H1 (cell line): Measurements from ENCODE around the gene NDUFS3. TPM values are rescaled to one million over a fixed set of nuclear protein-coding genes. Genes with fewer than 3 reads are reported as not detected.

Experiments used
- CTCF ChIA-PET: fragments of 300-600 bp; sonication (Branson Sonifier 250); formaldehyde crosslinking; loops from one replicate; lab custom pipeline; 2021; ENCODE audit not compliant: partially characterized antibody; lab: Charles Lee
- POLR2A ChIA-PET: fragments of 300-600 bp; sonication (Branson Sonifier 250); formaldehyde crosslinking; loops from one replicate; lab custom pipeline; 2021; ENCODE audit warnings: inconsistent platforms; ENCODE audit not compliant: partially characterized antibody; lab: Charles Lee
- DNase-seq, 2 experiments: peaks; one replicate each; pipeline versions ENCODE4 v3.0.0 to v3.0.0-alpha.2; 2010 to 2022; ENCODE audit warnings: low spot score in 2 of 2, low read depth in 1 of 2, mixed read lengths in 1 of 2
- FAIRE-seq: peaks from 2 replicates; lab custom pipeline; 2011; peaks lifted over from hg19 to GRCh38; lab: Jason Lieb, UNC
- H2AFZ ChIP-seq: 2 replicates; pipeline ENCODE4 v1.8.1; 2012; ENCODE audit warnings: low read length, inconsistent platforms
- H2AK5ac ChIP-seq: 2 replicates; pipeline ENCODE4 v1.6.1; 2013; ENCODE audit warnings: low read depth, low read length
- H2BK120ac ChIP-seq: replicated peaks from 2 replicates; pipeline ENCODE3; 2013; ENCODE audit warnings: low read depth, low read length, inconsistent platforms
- H2BK12ac ChIP-seq: 2 replicates; pipeline ENCODE4 v1.6.1; 2013; ENCODE audit warnings: low read depth, low read length
- H2BK15ac ChIP-seq: 2 replicates; pipeline ENCODE4 v1.6.1; 2013; ENCODE audit warnings: low read length
- H2BK20ac ChIP-seq: 2 replicates; pipeline ENCODE4 v1.6.1; 2013; ENCODE audit warnings: low read length
- H2BK5ac ChIP-seq: 2 replicates; pipeline ENCODE4 v1.6.1; 2013; ENCODE audit warnings: low read depth, low read length
- H3K14ac ChIP-seq: 2 replicates; pipeline ENCODE4 v1.6.1; 2013; ENCODE audit warnings: inconsistent platforms; ENCODE audit not compliant: insufficient read length
- H3K18ac ChIP-seq: 2 replicates; pipeline ENCODE4 v1.6.1; 2013; ENCODE audit warnings: low read length; ENCODE audit errors: extremely low read depth
- H3K23ac ChIP-seq: 2 replicates; pipeline ENCODE4 v1.6.1; 2013; ENCODE audit warnings: inconsistent platforms; ENCODE audit not compliant: insufficient read length
- H3K23me2 ChIP-seq: 2 replicates; pipeline ENCODE4 v1.6.1; 2013; ENCODE audit warnings: low read depth, low read length
- H3K27ac ChIP-seq: 2 replicates; pipeline ENCODE4 v1.6.1; 2011; ENCODE audit warnings: low read depth, low read length, inconsistent platforms
- H3K27me3 ChIP-seq, 4 experiments: replicated peaks in 1 of 4; 1 replicate in 1 of 4; 2 replicates in 3 of 4; pipeline versions ENCODE4 v1.6.1 to v1.8.1; 2011 to 2013; ENCODE audit warnings: low read length in 3 of 4, mild to moderate bottlenecking in 3 of 4, inconsistent platforms in 2 of 4, mixed read lengths in 2 of 4, moderate library complexity in 1 of 4; ENCODE audit not compliant: control insufficient read depth in 3 of 4, insufficient read depth in 3 of 4; ENCODE audit errors: extremely low read depth in 1 of 4
- H3K36me3 ChIP-seq, 4 experiments: 2 replicates each; pipeline versions ENCODE4 v1.6.1 to v1.8.1; 2011 to 2013; ENCODE audit warnings: mild to moderate bottlenecking in 4 of 4, low read length in 3 of 4, moderate library complexity in 2 of 4, control low read depth in 1 of 4, inconsistent platforms in 1 of 4; ENCODE audit not compliant: insufficient read depth in 4 of 4, control insufficient read depth in 2 of 4
- H3K4ac ChIP-seq: replicated peaks from 2 replicates; pipeline ENCODE3; 2013; ENCODE audit warnings: low read length, low read depth, mixed read lengths, inconsistent platforms; ENCODE audit not compliant: insufficient read length
- H3K4me1 ChIP-seq, 4 experiments: replicated peaks in 1 of 4; 1 replicate in 1 of 4; 2 replicates in 3 of 4; pipeline versions ENCODE4 v1.6.1 to v1.8.1; 2011 to 2013; ENCODE audit warnings: low read length in 3 of 4, inconsistent platforms in 2 of 4, mixed read lengths in 1 of 4; ENCODE audit not compliant: insufficient read depth in 4 of 4, control insufficient read depth in 3 of 4
- H3K4me2 ChIP-seq, 2 experiments: 2 replicates each; pipeline versions ENCODE4 v1.6.1 to v1.8.1; 2011 to 2013; ENCODE audit warnings: low read depth in 2 of 2, low read length in 2 of 2, control low read depth in 1 of 2, inconsistent platforms in 1 of 2, mild to moderate bottlenecking in 1 of 2; ENCODE audit not compliant: insufficient read depth in 1 of 2
- H3K4me3 ChIP-seq, 4 experiments: fragments of 200-600, 300-600 bp in 1 of 4; sonication (generic), shearing (Covaris generic), sonication (Bioruptor Twin) in 1 of 4; 2 replicates each; pipeline versions ENCODE4 v1.5.1 to v1.8.1; 2011 to 2016; ENCODE audit warnings: low read length in 4 of 4, low read depth in 3 of 4, control low read depth in 2 of 4, inconsistent platforms in 2 of 4, mild to moderate bottlenecking in 2 of 4, mixed read lengths in 1 of 4, moderate library complexity in 1 of 4; ENCODE audit not compliant: insufficient read depth in 2 of 4; ENCODE audit errors: extremely low read depth in 1 of 4
- H3K56ac ChIP-seq: replicated peaks from 2 replicates; pipeline ENCODE3; 2013; ENCODE audit warnings: low read depth, mild to moderate bottlenecking, mixed read lengths, low read length, inconsistent platforms; ENCODE audit not compliant: insufficient read length
- H3K79me1 ChIP-seq: 2 replicates; pipeline ENCODE4 v1.6.1; 2013; ENCODE audit warnings: low read depth, low read length, control low read depth
- H3K79me2 ChIP-seq, 2 experiments: 2 replicates each; pipeline versions ENCODE4 v1.6.1 to v1.8.1; 2012 to 2013; ENCODE audit warnings: low read length in 2 of 2, mild to moderate bottlenecking in 2 of 2, inconsistent platforms in 1 of 2; ENCODE audit not compliant: insufficient read depth in 2 of 2, control insufficient read depth in 1 of 2
- H3K9ac ChIP-seq, 4 experiments: replicated peaks in 1 of 4; 1 replicate in 1 of 4; 2 replicates in 3 of 4; pipeline versions ENCODE4 v1.6.1 to v1.8.1; 2011 to 2013; ENCODE audit warnings: low read depth in 3 of 4, low read length in 3 of 4, control low read depth in 2 of 4, mild to moderate bottlenecking in 2 of 4, moderate library complexity in 2 of 4, inconsistent platforms in 1 of 4; ENCODE audit errors: extremely low read depth in 1 of 4
- H3K9me3 ChIP-seq, 2 experiments: 2 replicates each; pipeline versions ENCODE4 v1.6.1 to v1.8.1; 2012 to 2013; ENCODE audit warnings: mild to moderate bottlenecking in 2 of 2, moderate library complexity in 2 of 2, control low read depth in 1 of 2, inconsistent platforms in 1 of 2, low read depth in 1 of 2, low read length in 1 of 2, mixed read lengths in 1 of 2; ENCODE audit not compliant: insufficient read depth in 2 of 2
- H4K20me1 ChIP-seq, 2 experiments: replicated peaks in 1 of 2; 2 replicates each; pipeline versions ENCODE3 to v1.8.1; 2011 to 2013; ENCODE audit warnings: inconsistent platforms in 2 of 2, low read length in 2 of 2, mild to moderate bottlenecking in 1 of 2; ENCODE audit not compliant: insufficient read depth in 2 of 2, control insufficient read depth in 1 of 2
- H4K5ac ChIP-seq: 2 replicates; pipeline ENCODE4 v1.6.1; 2013; ENCODE audit warnings: low read length, low read depth, mixed read lengths, inconsistent platforms; ENCODE audit not compliant: insufficient read length
- H4K8ac ChIP-seq: 2 replicates; pipeline ENCODE4 v1.8.0; 2013; ENCODE audit warnings: mild to moderate bottlenecking, moderate library complexity, low read length, inconsistent platforms; ENCODE audit not compliant: insufficient read depth; ENCODE audit errors: extremely low read depth
- H4K91ac ChIP-seq: replicated peaks from 2 replicates; pipeline ENCODE3; 2013; ENCODE audit warnings: low read length, mixed read lengths, inconsistent platforms; ENCODE audit not compliant: insufficient read length
- BACH1 ChIP-seq: IDR thresholded peaks from 2 replicates; pipeline ENCODE4 v1.6.1; 2012; ENCODE audit warnings: low read length, improper control_type of control experiment
- POLR2A ChIP-seq, 2 experiments: IDR thresholded peaks; 1 replicate in 1 of 2; 2 replicates in 1 of 2; pipeline ENCODE4 v1.6.1; 2011; ENCODE audit warnings: low read depth in 2 of 2, low read length in 2 of 2, mild to moderate bottlenecking in 2 of 2; ENCODE audit errors: control extremely low read depth in 1 of 2
- SP1 ChIP-seq: IDR thresholded peaks from 2 replicates; pipeline ENCODE4 v1.6.1; 2011; ENCODE audit warnings: low read depth, low read length
- polyA plus RNA-seq, 7 experiments: library from polyadenylated mRNA; depleted of rRNA in 3 of 7; stranded (reverse) in 5 of 7; unstranded in 2 of 7; fragments of >200 nt in 5 of 7; fragments of 200-250 nt in 2 of 7; gene quantifications; 1 replicate in 5 of 7; 2 replicates in 1 of 7; 4 replicates in 1 of 7; pipeline versions ENCODE4 v1.2.1 to v1.2.3, GENCODE V29; 2011 to 2013; ENCODE audit warnings: missing spikeins in 2 of 7, mixed read lengths in 2 of 7
- total RNA-seq: library from RNA; stranded (reverse); fragmentation: NEBNext Ultra II Directional; extraction: Animal tissue kit (Norgen Biotek cat#: 25700); gene quantifications from 2 replicates; pipeline ENCODE4 v1.2.1, GENCODE V29; 2021

The NDUFS3 gene
- total and polyA plus RNA-seq, 2 of the 8 experiments (the other 6 are each of a cell fraction or from before 2014, with no cell fraction given): 135 to 241 TPM

DNA sequence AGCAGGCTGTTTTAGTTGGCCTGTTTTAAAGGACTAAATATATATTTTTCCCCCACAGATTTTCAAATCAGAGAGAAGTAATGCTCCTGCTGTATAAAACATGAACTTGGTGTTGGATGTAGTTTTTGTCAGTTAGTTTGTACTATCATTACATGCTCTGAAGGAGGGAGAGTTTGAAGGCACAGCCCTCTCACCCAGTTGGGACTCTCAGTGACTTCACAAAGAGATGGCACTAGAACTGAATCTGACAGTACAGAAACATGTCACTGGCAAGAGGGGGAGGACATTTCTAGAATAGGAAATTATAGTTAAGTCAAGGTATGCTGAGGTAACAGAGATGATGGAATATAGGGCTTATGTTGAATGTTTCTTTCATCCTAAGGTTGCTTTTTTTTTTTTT, 36.4 kb downstream of the NDUFS3 start:
- no peaks in the 10 kb centered on the region for H4K20me1 ChIP-seq
- no peak overlapping the region for H3K23ac ChIP-seq
- H2BK5ac ChIP-seq: no peak overlapping the region
- H3K9me3 ChIP-seq: no peaks in the 10 kb centered on the region
- H4K5ac ChIP-seq: no peak overlapping the region
- no peak overlapping the region for H2AK5ac ChIP-seq
- TF ChIP-seq POLR2A (IDR thresholded peaks at IDR 0.05; ENCODE audit: control extremely low read depth in 1 of 2, low read depth in 2 of 2, low read length in 2 of 2): no peak
- TF ChIP-seq SP1: no peak
- TF ChIP-seq BACH1: no peak
- no peak overlapping the region for H3K18ac ChIP-seq
- no peak overlapping the region for H4K91ac ChIP-seq
- no peak for FAIRE-seq
- no peak overlapping the region for H2BK20ac ChIP-seq
- no peaks in the 10 kb centered on the region for H3K4me1 ChIP-seq
- no peak overlapping the region for H3K4ac ChIP-seq
- H3K56ac ChIP-seq: no peak overlapping the region
- no peak overlapping the region for H2AFZ ChIP-seq
- no peak overlapping the region for H3K4me2 ChIP-seq
- DNase-seq: no peak
- H3K79me1 ChIP-seq: no peaks in the 10 kb centered on the region
- ChIA-PET POLR2A (interaction anchor here (1.3 to 3.4 kb wide), 6 partner anchors 9 to 42 kb away, joined by 5 to 16 read pairs (median 8); partner anchors contain the start of genes C1QTNF4, KBTBD4 and NDUFS3), CTCF (interaction anchor here (0.7 kb wide), 1 partner anchor 92 kb away, joined by 3 read pairs; no protein-coding TSS in a partner anchor)
- H4K8ac ChIP-seq: no peak overlapping the region
- H3K27me3 ChIP-seq: no peaks in the 10 kb centered on the region
- no peak overlapping the region for H3K14ac ChIP-seq
- no peak overlapping the region for H3K4me3 ChIP-seq
- H2BK120ac ChIP-seq: no peak overlapping the region
- no peak overlapping the region for H3K27ac ChIP-seq
- no peak overlapping the region for H3K9ac ChIP-seq
- H2BK12ac ChIP-seq: no peak overlapping the region
- no peaks in the 10 kb centered on the region for H3K23me2 ChIP-seq
- no peaks in the 10 kb centered on the region for H3K79me2 ChIP-seq
- H3K36me3 ChIP-seq: peaks cover 2 to 15% (median 8%) of the 10 kb centered on the region in 4 experiments; a peak in 6 of 8 replicates
- H2BK15ac ChIP-seq: no peak overlapping the region
